HL-60 (cell line): ENCODE results near the gene ANKS4B.

Source experiments
- DNase-seq, 2 experiments: peaks; one replicate each; pipeline ENCODE4 v3.0.0-alpha.2; 2010 to 2020; ENCODE audit warnings: low read depth in 1 of 2, low spot score in 1 of 2
- H3K27ac ChIP-seq: fragments of 250-450 bp; sonication (Bioruptor Pico); replicated peaks from 2 replicates; pipeline ENCODE4 v1.5.1; 2020; ENCODE audit warnings: mild to moderate bottlenecking, moderate library complexity
- H3K27me3 ChIP-seq: fragments of 250-450 bp; sonication (Bioruptor Pico); 2 replicates; pipeline ENCODE4 v1.5.1; 2021; ENCODE audit warnings: mild to moderate bottlenecking, moderate library complexity; ENCODE audit not compliant: insufficient read depth, poor library complexity, severe bottlenecking
- H3K4me3 ChIP-seq: replicated peaks from 2 replicates; pipeline ENCODE4 v1.5.1; 2011; ENCODE audit warnings: mild to moderate bottlenecking, control low read depth, low read length; ENCODE audit not compliant: insufficient read depth
- CTCF ChIP-seq: IDR thresholded peaks from one replicate; pipeline ENCODE4 v1.5.1; 2011; ENCODE audit warnings: low read length, control low read depth, inconsistent platforms; ENCODE audit not compliant: insufficient read depth
- GABPA ChIP-seq: IDR thresholded peaks from 2 replicates; pipeline ENCODE4 v1.6.1; 2012; ENCODE audit warnings: low read depth
- POLR2AphosphoS5 ChIP-seq: IDR thresholded peaks from 2 replicates; pipeline ENCODE4 v1.6.1; 2012; ENCODE audit warnings: low read depth
- REST ChIP-seq: IDR thresholded peaks from 2 replicates; pipeline ENCODE4 v1.6.1; 2012; ENCODE audit warnings: low read depth; ENCODE audit not compliant: insufficient replicate concordance
- SPI1 ChIP-seq: IDR thresholded peaks from 2 replicates; pipeline ENCODE4 v1.6.1; 2012; ENCODE audit warnings: low read depth, mild to moderate bottlenecking, borderline replicate concordance

ANKS4B gene

GRCh38 chr16:21275529-21275928 lies 42.0 kb downstream of the ANKS4B start:
- no peak overlapping the region for H3K27ac ChIP-seq
- no peak overlapping the region for H3K4me3 ChIP-seq
- H3K27me3 ChIP-seq = peaks cover 29% of the 10 kb centered on the region
- DNase-seq = no peak
- TF ChIP-seq REST = no peak
- TF ChIP-seq POLR2AphosphoS5 = no peak
- TF ChIP-seq GABPA = no peak
- TF ChIP-seq CTCF = no peak
- no peak for TF ChIP-seq SPI1

GRCh38 chr16:21276090-21276489 lies 42.6 kb downstream of the ANKS4B start:
- H3K4me3 ChIP-seq = no peak overlapping the region
- peaks cover 29% of the 10 kb centered on the region for H3K27me3 ChIP-seq
- H3K27ac ChIP-seq = no peak overlapping the region
- no peak for DNase-seq
- TF ChIP-seq POLR2AphosphoS5 (no peak), SPI1 (peak; percentile 48)

- DNase-seq = no peak
- H3K4me3 ChIP-seq = no peak overlapping the region
These were observed 43.8 kb downstream of the ANKS4B start for GRCh38 chr16:21277045-21277926.

GRCh38 chr16:21277927-21278706 lies 44.6 kb downstream of the ANKS4B start, which contains the start of gene CRYM:
Gene CRYM (minus strand): TSS chr16:21278290. CDS start chr16:21278251, 39 bp downstream.
- Histone ChIP-seq H3K4me3 (peak within 1 kb of the TSS; percentile 35), H3K27me3 (peaks cover 36% of the 10 kb centered on the region), H3K27ac (no peak within 1 kb of the TSS)
- TF ChIP-seq POLR2AphosphoS5 (no peak), CTCF (peak; percentile 43), REST (no peak)
- peak in 1 of 2 experiments; percentile 24 for DNase-seq

More at GRCh38 chr16:21277045-21277926, 43.8 kb downstream of the ANKS4B start:
- no peak for TF ChIP-seq SPI1
- H3K27me3 ChIP-seq = peaks cover 29% of the 10 kb centered on the region
- no peak overlapping the region for H3K27ac ChIP-seq
